Keratinocyte (primary cell): Measurements from ENCODE around the gene EPG5. TPM values are rescaled to one million over a fixed set of nuclear protein-coding genes. Genes with fewer than 3 reads are reported as not detected.

Experiments
- DNase-seq: peaks from one replicate; pipeline ENCODE4 v3.0.0-alpha.2; 2011; ENCODE audit warnings: low read depth, missing footprints, low spot score
- FAIRE-seq: peaks from 2 replicates; lab custom pipeline; 2011; peaks lifted over from hg19 to GRCh38; lab: Jason Lieb, UNC
- H2AFZ ChIP-seq: 2 replicates; pipeline ENCODE4 v1.6.0; 2012; ENCODE audit warnings: low read length, control low read depth, inconsistent platforms; ENCODE audit not compliant: control insufficient read depth
- H3K27ac ChIP-seq: 2 replicates; pipeline ENCODE4 v1.5.1; 2011; ENCODE audit warnings: low read length; ENCODE audit not compliant: control insufficient read depth, insufficient read depth
- H3K27me3 ChIP-seq: 3 replicates; pipeline ENCODE4 v1.6.0; 2011; ENCODE audit warnings: low read length; ENCODE audit not compliant: control insufficient read depth, insufficient read depth; ENCODE audit errors: extremely low read depth
- H3K36me3 ChIP-seq, 2 experiments: 2 replicates in 1 of 2; 3 replicates in 1 of 2; pipeline ENCODE4 v1.5.1; 2011; ENCODE audit warnings: low read length in 2 of 2, mild to moderate bottlenecking in 1 of 2; ENCODE audit not compliant: control insufficient read depth in 2 of 2, insufficient read depth in 2 of 2; ENCODE audit errors: extremely low read depth in 1 of 2
- H3K4me1 ChIP-seq: 3 replicates; pipeline ENCODE4 v1.5.1; 2011; ENCODE audit warnings: low read length; ENCODE audit not compliant: control insufficient read depth, insufficient read depth; ENCODE audit errors: extremely low read depth
- H3K4me2 ChIP-seq: 3 replicates; pipeline ENCODE4 v1.6.0; 2011; ENCODE audit warnings: low read depth, low read length; ENCODE audit not compliant: control insufficient read depth, insufficient read depth; ENCODE audit errors: extremely low read depth
- H3K4me3 ChIP-seq, 3 experiments: fragments of 200-600 bp in 1 of 3; sonication (generic) in 1 of 3; 2 replicates in 2 of 3; 3 replicates in 1 of 3; pipeline ENCODE4 v1.5.1; 2011 to 2016; ENCODE audit warnings: low read length in 3 of 3, mild to moderate bottlenecking in 3 of 3, control low read depth in 2 of 3, inconsistent platforms in 1 of 3, low read depth in 1 of 3, mixed read lengths in 1 of 3, mixed run types in 1 of 3, moderate library complexity in 1 of 3; ENCODE audit not compliant: control insufficient read depth in 2 of 3, insufficient read depth in 2 of 3; ENCODE audit errors: extremely low read depth in 1 of 3
- H3K79me2 ChIP-seq: 2 replicates; pipeline ENCODE4 v1.6.0; 2012; ENCODE audit warnings: low read length; ENCODE audit not compliant: control insufficient read depth, insufficient read depth
- H3K9ac ChIP-seq: 3 replicates; pipeline ENCODE4 v1.6.0; 2011; ENCODE audit warnings: low read length; ENCODE audit not compliant: control insufficient read depth, insufficient read depth; ENCODE audit errors: extremely low read depth
- H3K9me1 ChIP-seq: 3 replicates; pipeline ENCODE4 v1.6.0; 2011; ENCODE audit warnings: low read length; ENCODE audit not compliant: control insufficient read depth, insufficient read depth; ENCODE audit errors: extremely low read depth
- H3K9me3 ChIP-seq: 2 replicates; pipeline ENCODE4 v1.5.1; 2012; ENCODE audit warnings: low read depth, low read length; ENCODE audit not compliant: control insufficient read depth
- H4K20me1 ChIP-seq: 3 replicates; pipeline ENCODE4 v1.6.0; 2011; ENCODE audit warnings: low read length; ENCODE audit not compliant: control insufficient read depth, insufficient read depth; ENCODE audit errors: extremely low read depth
- CTCF ChIP-seq, 3 experiments: IDR thresholded peaks in 1 of 3; conservative IDR thresholded peaks in 1 of 3; optimal IDR thresholded peaks in 1 of 3; 2 replicates in 2 of 3; 3 replicates in 1 of 3; pipeline versions ENCODE3 to v1.5.1; 2011; ENCODE audit warnings: low read length in 3 of 3, mild to moderate bottlenecking in 3 of 3, moderate library complexity in 2 of 3, control low read depth in 1 of 3, inconsistent platforms in 1 of 3; ENCODE audit not compliant: insufficient read depth in 2 of 3; ENCODE audit errors: extremely low read depth in 1 of 3
- EZH2 ChIP-seq: IDR thresholded peaks from one replicate; pipeline ENCODE4 v1.6.1; 2012; ENCODE audit warnings: inconsistent platforms, mild to moderate bottlenecking, low read length, moderate library complexity
- dilution Hi-C: fragments of 300-500 bp; cut with MboI; formaldehyde crosslinking; loops from one replicate; pipeline ENCODE4 v1.7.0; 2020; ENCODE audit warnings: low sequenced_read_pairs; ENCODE audit not compliant: extremely low pct_ligation_motif_present
- polyA plus RNA-seq, 5 experiments: library from polyadenylated mRNA; depleted of rRNA in 3 of 5; stranded (reverse) in 3 of 5; stranded (forward) in 1 of 5; unstranded in 1 of 5; fragments of >200 nt; gene quantifications; 1 replicate in 1 of 5; 2 replicates in 3 of 5; 3 replicates in 1 of 5; pipeline versions ENCODE4 v1.2.1 to v1.2.3, GENCODE V29; 2011 to 2012; ENCODE audit warnings: missing spikeins in 2 of 5, low read depth in 1 of 5, low replicate concordance in 1 of 5

The EPG5 gene
- polyA plus RNA-seq, 1 donor (not counting 4 experiments of a cell fraction or from before 2014, with no cell fraction given) = 17.8 TPM

- Histone ChIP-seq H2AFZ (no peak overlapping the region), H3K36me3 (peaks cover 7 to 9% of the 10 kb centered on the region in 2 experiments), H3K4me2 (no peak overlapping the region), H3K9me1 (no peaks in the 10 kb centered on the region), H3K27me3 (no peaks in the 10 kb centered on the region), H4K20me1 (no peaks in the 10 kb centered on the region), H3K4me1 (peaks cover 6% of the 10 kb centered on the region), H3K79me2 (no peaks in the 10 kb centered on the region), H3K27ac (no peak overlapping the region), H3K9me3 (no peaks in the 10 kb centered on the region), H3K4me3 (no peak overlapping the region), H3K9ac (no peak overlapping the region)
- TF ChIP-seq EZH2 = no peak
- dilution Hi-C loops = no loop called here
- FAIRE-seq = peak; percentile 57
- DNase-seq = no peak
Observed at GRCh38 chr18:45871431-45872084, 95.6 kb downstream of the EPG5 start.

GRCh38 chr18:45870419-45870818 lies 96.7 kb downstream of the EPG5 start:
- no peak for FAIRE-seq

More at GRCh38 chr18:45870419-45870818, 96.7 kb downstream of the EPG5 start:
- Histone ChIP-seq H3K4me2 (no peak overlapping the region), H3K4me3 (no peak overlapping the region), H3K9me1 (no peaks in the 10 kb centered on the region), H3K9me3 (no peaks in the 10 kb centered on the region), H3K36me3 (peaks cover 7 to 13% of the 10 kb centered on the region in 2 experiments), H3K27ac (no peak overlapping the region), H2AFZ (no peak overlapping the region), H3K9ac (no peak overlapping the region), H3K4me1 (peaks cover 6% of the 10 kb centered on the region), H3K79me2 (no peaks in the 10 kb centered on the region), H3K27me3 (no peaks in the 10 kb centered on the region), H4K20me1 (no peaks in the 10 kb centered on the region)
- dilution Hi-C loops = no loop called here
- TF ChIP-seq EZH2 = no peak
- no peak for TF ChIP-seq CTCF (optimal IDR thresholded peaks at IDR 0.05 in 1 of 3, IDR thresholded peaks at IDR 0.05 in 1 of 3, conservative IDR thresholded peaks at IDR 0.05 in 1 of 3; ENCODE audit: extremely low read depth in 1 of 3, insufficient read depth in 2 of 3, low read length in 3 of 3)
- DNase-seq = no peak
